ENCODE results near the gene NCOA3.
"Not testable (repeated sequence)": the region's sequence is repeated elsewhere in the genome, so short reads cannot be mapped to it uniquely, and the experiment has no call there.

Gene NCOA3

GRCh38 chr20:47591231-47591630 is 89.5 kb downstream of the NCOA3 start:
- H3K4me3 ChIP-seq (ENCODE audit: low read depth, low read length), result no peak overlapping the region
- TF ChIP-seq CTCF (IDR thresholded peaks at IDR 0.05; ENCODE audit: low read depth, low read length), result no peak

- no peak overlapping the region for H3K4me3 ChIP-seq (ENCODE audit: low read depth, low read length)
- TF ChIP-seq CTCF (IDR thresholded peaks at IDR 0.05; ENCODE audit: low read depth, low read length), result no peak
Observed at GRCh38 chr20:47594157-47594556, 92.5 kb downstream of the NCOA3 start.

GRCh38 chr20:47595138-47595537 is 93.5 kb downstream of the NCOA3 start:
- not testable (repeated sequence) for H3K4me3 ChIP-seq (ENCODE audit: low read depth, low read length)

GRCh38 chr20:47596003-47596571 is 94.4 kb downstream of the NCOA3 start:
- H3K4me3 ChIP-seq (ENCODE audit: low read depth, low read length), result no peak overlapping the region
- no peak for TF ChIP-seq CTCF (IDR thresholded peaks at IDR 0.05; ENCODE audit: low read depth, low read length)

- no peak overlapping the region for H3K4me3 ChIP-seq (ENCODE audit: low read depth, low read length)
- TF ChIP-seq CTCF (IDR thresholded peaks at IDR 0.05; ENCODE audit: low read depth, low read length), result no peak
Observed at GRCh38 chr20:47597090-47597489, 95.4 kb downstream of the NCOA3 start.

- no peak overlapping the region for H3K4me3 ChIP-seq (ENCODE audit: low read depth, low read length)
- no peak for TF ChIP-seq CTCF (IDR thresholded peaks at IDR 0.05; ENCODE audit: low read depth, low read length)
Observed at GRCh38 chr20:47598911-47599744, 97.4 kb downstream of the NCOA3 start.

- no peak for TF ChIP-seq CTCF (IDR thresholded peaks at IDR 0.05; ENCODE audit: low read depth, low read length)
Observed at GRCh38 chr20:47600967-47601547, 99.4 kb downstream of the NCOA3 start.

More at GRCh38 chr20:47600967-47601547, 99.4 kb downstream of the NCOA3 start:
- no peak overlapping the region for H3K4me3 ChIP-seq (ENCODE audit: low read depth, low read length)
